Endothelial cell of umbilical vein (primary cell): Measurements from ENCODE around the gene LAMA5. TPM values are rescaled to one million over a fixed set of nuclear protein-coding genes. Genes with fewer than 3 reads are reported as not detected.

ENCODE experiments used
- BruUV-seq: library from RNA; stranded (reverse); fragments of 400-500 nt; replicated peaks from 2 replicates; lab custom pipeline; 2021; lab: Mats Ljungman, UMichigan
- CTCF ChIA-PET: fragments of 300-600, 350-600 bp; sonication (Branson Sonifier 250); formaldehyde crosslinking; loops from one replicate; lab custom pipeline; 2021; ENCODE audit warnings: antibody characterized with exemption, inconsistent platforms; lab: Charles Lee
- POLR2A ChIA-PET: fragments of 300-600, 350-600 bp; sonication (Branson Sonifier 250); formaldehyde crosslinking; loops from one replicate; lab custom pipeline; 2021; ENCODE audit warnings: antibody characterized with exemption, inconsistent platforms; lab: Charles Lee
- DNase-seq: peaks from one replicate; pipeline ENCODE4 v3.0.0-alpha.2; 2011; ENCODE audit warnings: low read depth, low spot score
- FAIRE-seq: peaks from 2 replicates; lab custom pipeline; 2011; peaks lifted over from hg19 to GRCh38; lab: Jason Lieb, UNC
- H2AFZ ChIP-seq: 2 replicates; pipeline ENCODE4 v1.6.0; 2012; ENCODE audit warnings: low read depth, low read length, control low read depth, inconsistent platforms
- H3K27ac ChIP-seq: 2 replicates; pipeline ENCODE4 v1.5.1; 2011; ENCODE audit warnings: low read depth, mild to moderate bottlenecking, control low read depth, low read length, moderate library complexity; ENCODE audit not compliant: insufficient read depth
- H3K27me3 ChIP-seq, 2 experiments: 2 replicates each; pipeline versions ENCODE4 v1.6.0 to v1.6.1; 2011; ENCODE audit warnings: low read length in 2 of 2, mixed read lengths in 1 of 2; ENCODE audit not compliant: control insufficient read depth in 2 of 2, insufficient read depth in 2 of 2
- H3K36me3 ChIP-seq, 2 experiments: 2 replicates in 1 of 2; 3 replicates in 1 of 2; pipeline ENCODE4 v1.5.1; 2011; ENCODE audit warnings: low read length in 2 of 2, mild to moderate bottlenecking in 1 of 2, moderate library complexity in 1 of 2; ENCODE audit not compliant: control insufficient read depth in 2 of 2, insufficient read depth in 2 of 2; ENCODE audit errors: extremely low read depth in 1 of 2
- H3K4me1 ChIP-seq: 3 replicates; pipeline ENCODE4 v1.5.1; 2011; ENCODE audit warnings: mild to moderate bottlenecking, low read length; ENCODE audit not compliant: control insufficient read depth, insufficient read depth; ENCODE audit errors: extremely low read depth
- H3K4me2 ChIP-seq: 2 replicates; pipeline ENCODE4 v1.6.1; 2011; ENCODE audit warnings: low read length, control low read depth, mixed read lengths; ENCODE audit not compliant: insufficient read depth
- H3K4me3 ChIP-seq, 3 experiments: fragments of 200-600 bp in 1 of 3; sonication (generic), shearing (Covaris generic) in 1 of 3; replicated peaks in 1 of 3; 2 replicates each; pipeline ENCODE4 v1.5.1; 2011 to 2016; ENCODE audit warnings: control low read depth in 3 of 3, low read length in 3 of 3, mild to moderate bottlenecking in 2 of 3, inconsistent platforms in 1 of 3, low read depth in 1 of 3, moderate library complexity in 1 of 3; ENCODE audit not compliant: insufficient read depth in 1 of 3
- H3K79me2 ChIP-seq: 2 replicates; pipeline ENCODE4 v1.6.0; 2012; ENCODE audit warnings: low read length, inconsistent platforms; ENCODE audit not compliant: control insufficient read depth, insufficient read depth
- H3K9ac ChIP-seq: replicated peaks from 2 replicates; pipeline ENCODE3; 2011; ENCODE audit warnings: low read length, control low read depth; ENCODE audit not compliant: insufficient read depth; ENCODE audit errors: extremely low read depth
- H3K9me1 ChIP-seq: replicated peaks from 3 replicates; pipeline ENCODE4 v1.6.0; 2011; ENCODE audit warnings: mild to moderate bottlenecking, low read length; ENCODE audit not compliant: control insufficient read depth, insufficient read depth; ENCODE audit errors: extremely low read depth
- H3K9me3 ChIP-seq: replicated peaks from 2 replicates; pipeline ENCODE4 v1.5.1; 2012; ENCODE audit warnings: low read length, inconsistent platforms; ENCODE audit not compliant: control insufficient read depth, insufficient read depth
- H4K20me1 ChIP-seq: replicated peaks from 2 replicates; pipeline ENCODE3; 2011; ENCODE audit warnings: mild to moderate bottlenecking, low read length; ENCODE audit not compliant: control insufficient read depth, insufficient read depth; ENCODE audit errors: extremely low read depth
- EZH2 ChIP-seq: IDR thresholded peaks from 2 replicates; pipeline ENCODE4 v1.6.1; 2012; ENCODE audit warnings: borderline replicate concordance, low read depth, mild to moderate bottlenecking, moderate library complexity, low read length, inconsistent platforms; ENCODE audit not compliant: severe bottlenecking
- FOS ChIP-seq: IDR thresholded peaks from 2 replicates; pipeline ENCODE4 v1.6.1; 2011; ENCODE audit warnings: mild to moderate bottlenecking, low read length, moderate library complexity, borderline replicate concordance; ENCODE audit not compliant: insufficient read depth
- GATA2 ChIP-seq: IDR thresholded peaks from 2 replicates; pipeline ENCODE4 v1.7.0; 2011; ENCODE audit warnings: low read depth, mild to moderate bottlenecking, moderate library complexity, mixed read lengths, low read length; ENCODE audit not compliant: insufficient read length, insufficient read depth
- JUN ChIP-seq: IDR thresholded peaks from 2 replicates; pipeline ENCODE4 v1.6.1; 2011; ENCODE audit warnings: borderline replicate concordance, low read depth; ENCODE audit not compliant: insufficient read length, insufficient read depth
- MYC ChIP-seq: IDR thresholded peaks from one replicate; pipeline ENCODE4 v1.6.1; 2011; ENCODE audit warnings: mild to moderate bottlenecking, low read depth, low read length
- POLR2A ChIP-seq: IDR thresholded peaks from 2 replicates; pipeline ENCODE4 v1.6.1; 2012; ENCODE audit warnings: low read depth, mild to moderate bottlenecking, control low read depth, low read length
- POLR2AphosphoS5 ChIP-seq: IDR thresholded peaks from 2 replicates; pipeline ENCODE4 v1.6.1; 2012; ENCODE audit warnings: low read depth, mild to moderate bottlenecking, control low read depth, low read length, moderate library complexity; ENCODE audit not compliant: insufficient read depth
- dilution Hi-C: fragments of 300-500 bp; cut with MboI; formaldehyde crosslinking; loops from one replicate; pipeline ENCODE4 v1.15.0; 2019; ENCODE audit warnings: low sequenced_read_pairs; ENCODE audit not compliant: extremely low pct_ligation_motif_present
- intact Hi-C: fragments of 100-400 bp; cut with micrococcal nuclease; formaldehyde crosslinking; loops from one replicate; pipeline ENCODE4 v1.10.0; 2022
- polyA plus RNA-seq, 4 experiments: library from polyadenylated mRNA; depleted of rRNA in 3 of 4; stranded (reverse) in 3 of 4; unstranded in 1 of 4; fragments of >200 nt; gene quantifications; 2 replicates each; pipeline versions ENCODE4 v1.2.1 to v1.2.3, GENCODE V29; 2011 to 2012; ENCODE audit warnings: missing spikeins in 1 of 4
- total RNA-seq: library from RNA; stranded (reverse); gene quantifications from 2 replicates; pipeline ENCODE4 v1.2.3, GENCODE V29; 2021
- TF ChIP-seq, protein P1 (sequence below), 2 donors: IDR thresholded peaks; 1 replicate in 1 of 2; 2 replicates in 1 of 2; pipeline ENCODE4 v1.5.1; 2011; ENCODE audit warnings: low read length in 2 of 2, mild to moderate bottlenecking in 2 of 2, moderate library complexity in 2 of 2, control low read depth in 1 of 2, inconsistent platforms in 1 of 2, low read depth in 1 of 2; ENCODE audit not compliant: insufficient read depth in 1 of 2; ENCODE audit errors: extremely low read depth in 1 of 2
- TF ChIP-seq, protein P2 (sequence below): IDR thresholded peaks from 2 replicates; pipeline ENCODE4 v1.6.1; 2011; ENCODE audit not compliant: insufficient read depth, insufficient read length

The LAMA5 gene
- total and polyA plus RNA-seq, 2 donors (not counting 3 experiments of a cell fraction or from before 2014, with no cell fraction given), result 24.0 to 145 TPM

DNA sequence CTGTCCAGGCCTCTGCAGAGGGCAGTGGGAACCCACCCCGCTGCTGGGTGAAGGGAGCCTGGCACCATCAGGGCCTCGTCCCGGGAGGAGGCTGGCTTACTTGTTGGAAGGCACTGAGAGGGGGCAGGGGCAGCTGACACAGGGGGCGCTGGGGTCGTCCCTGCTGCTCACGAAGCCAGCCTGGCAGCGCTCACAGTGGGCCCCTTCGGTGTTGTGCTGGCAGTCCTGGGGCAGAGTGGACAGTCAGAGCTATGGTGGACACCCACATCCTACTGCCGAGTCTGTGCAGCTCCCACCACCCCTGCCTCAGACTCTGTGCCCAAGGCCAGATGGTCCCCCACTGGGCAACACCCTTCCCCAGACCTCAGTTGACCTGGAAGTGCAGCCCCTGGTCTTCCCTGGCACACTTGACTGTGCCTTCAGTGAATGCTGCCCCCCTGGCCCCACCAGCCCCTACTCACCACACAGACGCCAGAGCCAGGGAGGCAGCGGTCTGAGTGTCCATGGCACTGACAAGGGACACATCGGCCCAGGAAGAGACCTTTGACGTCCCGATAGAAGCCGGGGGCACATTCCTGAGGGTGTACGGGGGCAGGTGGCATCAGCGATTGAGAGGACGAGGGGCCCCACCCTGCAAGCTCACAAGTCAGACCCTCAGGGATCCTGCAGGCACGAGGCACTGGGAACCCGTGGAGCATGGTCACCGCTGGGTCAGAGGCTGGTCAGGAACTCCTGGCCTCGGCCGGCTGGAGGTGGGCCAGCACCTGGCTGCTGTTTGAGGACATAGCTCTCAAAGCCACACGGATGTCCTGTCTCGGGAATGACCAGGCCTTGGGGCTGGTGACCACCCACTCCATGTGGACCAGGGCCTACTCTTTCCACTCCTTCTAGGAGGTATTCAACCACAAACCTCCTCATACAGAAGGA lies 42.9 kb downstream of the LAMA5 start:
- TF ChIP-seq, protein P1, sequence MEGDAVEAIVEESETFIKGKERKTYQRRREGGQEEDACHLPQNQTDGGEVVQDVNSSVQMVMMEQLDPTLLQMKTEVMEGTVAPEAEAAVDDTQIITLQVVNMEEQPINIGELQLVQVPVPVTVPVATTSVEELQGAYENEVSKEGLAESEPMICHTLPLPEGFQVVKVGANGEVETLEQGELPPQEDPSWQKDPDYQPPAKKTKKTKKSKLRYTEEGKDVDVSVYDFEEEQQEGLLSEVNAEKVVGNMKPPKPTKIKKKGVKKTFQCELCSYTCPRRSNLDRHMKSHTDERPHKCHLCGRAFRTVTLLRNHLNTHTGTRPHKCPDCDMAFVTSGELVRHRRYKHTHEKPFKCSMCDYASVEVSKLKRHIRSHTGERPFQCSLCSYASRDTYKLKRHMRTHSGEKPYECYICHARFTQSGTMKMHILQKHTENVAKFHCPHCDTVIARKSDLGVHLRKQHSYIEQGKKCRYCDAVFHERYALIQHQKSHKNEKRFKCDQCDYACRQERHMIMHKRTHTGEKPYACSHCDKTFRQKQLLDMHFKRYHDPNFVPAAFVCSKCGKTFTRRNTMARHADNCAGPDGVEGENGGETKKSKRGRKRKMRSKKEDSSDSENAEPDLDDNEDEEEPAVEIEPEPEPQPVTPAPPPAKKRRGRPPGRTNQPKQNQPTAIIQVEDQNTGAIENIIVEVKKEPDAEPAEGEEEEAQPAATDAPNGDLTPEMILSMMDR (IDR thresholded peaks at IDR 0.05; ENCODE audit: extremely low read depth in 1 of 2, insufficient read depth in 1 of 2, low read depth in 1 of 2, low read length in 2 of 2), result no peak
- TF ChIP-seq POLR2A, result no peak
- TF ChIP-seq GATA2, result no peak
- no peak for TF ChIP-seq POLR2AphosphoS5
- no peak for TF ChIP-seq JUN
- TF ChIP-seq, protein P2, sequence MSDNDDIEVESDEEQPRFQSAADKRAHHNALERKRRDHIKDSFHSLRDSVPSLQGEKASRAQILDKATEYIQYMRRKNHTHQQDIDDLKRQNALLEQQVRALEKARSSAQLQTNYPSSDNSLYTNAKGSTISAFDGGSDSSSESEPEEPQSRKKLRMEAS, result no peak
- TF ChIP-seq MYC, result no peak
- no peak for TF ChIP-seq EZH2
- no peak for TF ChIP-seq FOS
- FAIRE-seq (no peak), DNase-seq (no peak)
- H3K4me3 ChIP-seq, result no peak overlapping the region
- H3K79me2 ChIP-seq, result no peaks in the 10 kb centered on the region
- BruUV-seq, result no TSS peak
- no peaks in the 10 kb centered on the region for H3K9me1 ChIP-seq
- H3K9me3 ChIP-seq, result no peaks in the 10 kb centered on the region
- no peaks in the 10 kb centered on the region for H4K20me1 ChIP-seq
- H3K9ac ChIP-seq, result no peak overlapping the region
- POLR2A ChIA-PET, result no interaction called here
- dilution Hi-C loops (no loop called here), intact Hi-C loops (loop anchor here (5.0 kb wide), 1 partner anchor 33 kb away; no protein-coding TSS in a partner anchor)
- peaks cover 21 to 42% of the 10 kb centered on the region in 2 experiments for H3K36me3 ChIP-seq
- CTCF ChIA-PET, result no interaction called here
- H2AFZ ChIP-seq, result no peak overlapping the region
- H3K27me3 ChIP-seq, result no peaks in the 10 kb centered on the region
- H3K4me1 ChIP-seq, result no peaks in the 10 kb centered on the region
- no peak overlapping the region for H3K27ac ChIP-seq
- H3K4me2 ChIP-seq, result no peak overlapping the region
